Measurements from ENCODE around the gene RRAS2. TPM values are rescaled to one million over a fixed set of nuclear protein-coding genes. Genes with fewer than 3 reads are reported as not detected.
"Not testable (repeated sequence)": the region's sequence is repeated elsewhere in the genome, so short reads cannot be mapped to it uniquely, and the experiment has no call there.

RRAS2 gene
- polyA plus RNA-seq, 4 donors = 45.9 to 59.1 (median 55.0) TPM

GRCh38 chr11:14262271-14262846, 96.6 kb downstream of the RRAS2 start:
- DNase-seq (ENCODE audit: low read depth in 4 of 4, low spot score in 2 of 4) = no peak

GRCh38 chr11:14261066-14261465, 97.9 kb downstream of the RRAS2 start:
- DNase-seq (ENCODE audit: low read depth in 4 of 4, low spot score in 2 of 4) = no peak

GRCh38 chr11:14259878-14260277, 99.1 kb downstream of the RRAS2 start:
- DNase-seq (ENCODE audit: low read depth in 4 of 4, low spot score in 2 of 4) = no peak

GRCh38 chr11:14259186-14259784, 99.7 kb downstream of the RRAS2 start:
- DNase-seq (ENCODE audit: low read depth in 4 of 4, low spot score in 2 of 4) = no peak

GRCh38 chr11:14258221-14258935, 100.6 kb downstream of the RRAS2 start:
- DNase-seq (ENCODE audit: low read depth in 4 of 4, low spot score in 2 of 4) = no peak

GRCh38 chr11:14255238-14255534, 103.8 kb downstream of the RRAS2 start:
- DNase-seq (ENCODE audit: low read depth in 4 of 4, low spot score in 2 of 4) = no peak

- no peak for DNase-seq (ENCODE audit: low read depth in 4 of 4, low spot score in 2 of 4)
Observed at GRCh38 chr11:14254533-14255237, 104.3 kb downstream of the RRAS2 start.

- no peak for DNase-seq (ENCODE audit: low read depth in 4 of 4, low spot score in 2 of 4)
Observed at GRCh38 chr11:14253840-14254239, 105.1 kb downstream of the RRAS2 start.

- no peak for DNase-seq (ENCODE audit: low read depth in 4 of 4, low spot score in 2 of 4)
Observed at GRCh38 chr11:14253421-14253820, 105.6 kb downstream of the RRAS2 start.

- DNase-seq (ENCODE audit: low read depth in 4 of 4, low spot score in 2 of 4) = not testable (repeated sequence)
Observed at GRCh38 chr11:14252501-14252900, 106.5 kb downstream of the RRAS2 start.

GRCh38 chr11:14251754-14252153, 107.2 kb downstream of the RRAS2 start:
- no peak for DNase-seq (ENCODE audit: low read depth in 4 of 4, low spot score in 2 of 4)

GRCh38 chr11:14249121-14249963, 109.6 kb downstream of the RRAS2 start:
- DNase-seq (ENCODE audit: low read depth in 4 of 4, low spot score in 2 of 4) = peak in 3 of 4 donors; percentile 28 to 48 (median 29)

- DNase-seq (ENCODE audit: low read depth in 4 of 4, low spot score in 2 of 4) = peak in 1 of 4 donors; percentile 3
Observed at GRCh38 chr11:14248580-14248981, 110.4 kb downstream of the RRAS2 start.

- no peak for DNase-seq (ENCODE audit: low read depth in 4 of 4, low spot score in 2 of 4)
Observed at GRCh38 chr11:14245444-14245843, 113.5 kb downstream of the RRAS2 start.

- no peak for DNase-seq (ENCODE audit: low read depth in 4 of 4, low spot score in 2 of 4)
Observed at GRCh38 chr11:14244926-14245325, 114.1 kb downstream of the RRAS2 start.

GRCh38 chr11:14242733-14243132, 116.2 kb downstream of the RRAS2 start:
- DNase-seq (ENCODE audit: low read depth in 4 of 4, low spot score in 2 of 4) = no peak

GRCh38 chr11:14242187-14242586, 116.8 kb downstream of the RRAS2 start:
- no peak for DNase-seq (ENCODE audit: low read depth in 4 of 4, low spot score in 2 of 4)

GRCh38 chr11:14240951-14241350, 118.0 kb downstream of the RRAS2 start:
- no peak for DNase-seq (ENCODE audit: low read depth in 4 of 4, low spot score in 2 of 4)

- DNase-seq (ENCODE audit: low read depth in 4 of 4, low spot score in 2 of 4) = no peak
Observed at GRCh38 chr11:14240221-14240620, 118.8 kb downstream of the RRAS2 start.

GRCh38 chr11:14237444-14237961, 121.5 kb downstream of the RRAS2 start:
- no peak for DNase-seq (ENCODE audit: low read depth in 4 of 4, low spot score in 2 of 4)

Data from left renal cortex interstitium (tissue), 4 donors.